IMR-90 (cell line): ENCODE data around the gene NUBP2. TPM values are rescaled to one million over a fixed set of nuclear protein-coding genes. Genes with fewer than 3 reads are reported as not detected.

Source experiments
- ATAC-seq: fragments of 200-7000 bp; cut with Tn5 transposase; 2 replicates; pipeline ENCODE4 v1.9.1; 2020; ENCODE audit warnings: low read depth, mild to moderate bottlenecking, moderate library complexity
- BruUV-seq: library from RNA; stranded (reverse); fragments of 400-500 nt; replicated peaks from 2 replicates; lab custom pipeline; 2021; lab: Mats Ljungman, UMichigan
- CTCF ChIA-PET: fragments of 300-600 bp; formaldehyde crosslinking; extraction: SDS; loops from one replicate; lab custom pipeline; 2021; ENCODE audit warnings: antibody characterized with exemption; lab: Yijun Ruan, JAX
- POLR2A ChIA-PET: fragments of 300-600 bp; sonication (Branson Sonifier 250); formaldehyde crosslinking; loops from one replicate; lab custom pipeline; 2022; ENCODE audit warnings: antibody characterized with exemption; ENCODE audit not compliant: unreplicated experiment; lab: Charles Lee
- DNase-seq: peaks from one replicate; pipeline ENCODE4 v3.0.0; 2013
- H2AFZ ChIP-seq: replicated peaks from 2 replicates; pipeline ENCODE3; 2013; ENCODE audit warnings: low read length, mild to moderate bottlenecking; ENCODE audit not compliant: poor library complexity
- H2AK5ac ChIP-seq: 2 replicates; pipeline ENCODE4 v1.6.1; 2013; ENCODE audit warnings: low read depth, low read length, inconsistent platforms
- H2AK9ac ChIP-seq: replicated peaks from 2 replicates; pipeline ENCODE3; 2013; ENCODE audit warnings: mild to moderate bottlenecking, low read depth, low read length, moderate library complexity; ENCODE audit not compliant: poor library complexity
- H2BK120ac ChIP-seq: 2 replicates; pipeline ENCODE4 v1.6.1; 2013; ENCODE audit warnings: low read depth, low read length, inconsistent platforms
- H2BK15ac ChIP-seq: 3 replicates; pipeline ENCODE4 v1.6.1; 2013; ENCODE audit warnings: low read depth, low read length, inconsistent platforms
- H2BK20ac ChIP-seq: 2 replicates; pipeline ENCODE4 v1.6.1; 2013; ENCODE audit warnings: low read depth, mild to moderate bottlenecking, inconsistent platforms, low read length, moderate library complexity
- H2BK5ac ChIP-seq: 2 replicates; pipeline ENCODE4 v1.6.1; 2013; ENCODE audit warnings: mild to moderate bottlenecking, low read depth, low read length, inconsistent platforms; ENCODE audit not compliant: poor library complexity, severe bottlenecking
- H3K14ac ChIP-seq: replicated peaks from 2 replicates; pipeline ENCODE4 v1.6.1; 2013; ENCODE audit warnings: low read depth, low read length, inconsistent platforms
- H3K18ac ChIP-seq: 2 replicates; pipeline ENCODE4 v1.6.1; 2013; ENCODE audit warnings: low read depth, low read length, control low read depth
- H3K23ac ChIP-seq: 2 replicates; pipeline ENCODE4 v1.6.1; 2013; ENCODE audit warnings: low read depth, low read length, inconsistent platforms
- H3K27ac ChIP-seq: 2 replicates; pipeline ENCODE4 v1.5.1; 2013; ENCODE audit warnings: mild to moderate bottlenecking, control low read depth, low read length; ENCODE audit not compliant: insufficient read depth
- H3K27me3 ChIP-seq: 2 replicates; pipeline ENCODE4 v1.6.1; 2013; ENCODE audit warnings: low read length; ENCODE audit not compliant: control insufficient read depth, insufficient read depth
- H3K36me3 ChIP-seq: 2 replicates; pipeline ENCODE4 v1.6.1; 2013; ENCODE audit warnings: low read length, mixed read lengths; ENCODE audit not compliant: control insufficient read depth, insufficient read depth
- H3K4ac ChIP-seq: 2 replicates; pipeline ENCODE4 v1.6.1; 2013; ENCODE audit warnings: low read depth, low read length, inconsistent platforms
- H3K4me1 ChIP-seq: 2 replicates; pipeline ENCODE4 v1.6.1; 2013; ENCODE audit warnings: low read length, mixed read lengths; ENCODE audit not compliant: control insufficient read depth, insufficient read depth
- H3K4me2 ChIP-seq: 2 replicates; pipeline ENCODE4 v1.6.1; 2013; ENCODE audit warnings: low read depth, mild to moderate bottlenecking, control low read depth, low read length, moderate library complexity
- H3K4me3 ChIP-seq: 2 replicates; pipeline ENCODE4 v1.5.1; 2013; ENCODE audit warnings: low read depth, mild to moderate bottlenecking, control low read depth, low read length, moderate library complexity; ENCODE audit not compliant: insufficient read depth
- H3K56ac ChIP-seq: 2 replicates; pipeline ENCODE4 v1.6.1; 2013; ENCODE audit warnings: low read length, inconsistent platforms; ENCODE audit not compliant: insufficient read depth; ENCODE audit errors: extremely low read depth
- H3K79me1 ChIP-seq, 2 experiments: 2 replicates each; pipeline ENCODE4 v1.6.1; 2013; ENCODE audit warnings: low read length in 2 of 2, inconsistent platforms in 1 of 2, low read depth in 1 of 2
- H3K9ac ChIP-seq: 2 replicates; pipeline ENCODE4 v1.6.1; 2013; ENCODE audit warnings: low read depth, low read length, control low read depth
- H3K9me1 ChIP-seq: 2 replicates; pipeline ENCODE4 v1.6.1; 2013; ENCODE audit warnings: low read length, inconsistent platforms; ENCODE audit not compliant: insufficient read depth
- H3K9me3 ChIP-seq: 2 replicates; pipeline ENCODE4 v1.6.1; 2013; ENCODE audit warnings: low read length; ENCODE audit not compliant: control insufficient read depth, insufficient read depth
- H4K20me1 ChIP-seq: 2 replicates; pipeline ENCODE4 v1.6.1; 2013; ENCODE audit warnings: low read length, inconsistent platforms; ENCODE audit not compliant: insufficient read depth
- H4K5ac ChIP-seq: 2 replicates; pipeline ENCODE4 v1.6.1; 2013; ENCODE audit warnings: mild to moderate bottlenecking, low read depth, low read length, control low read depth
- H4K8ac ChIP-seq, 2 experiments: 2 replicates each; pipeline ENCODE4 v1.6.1; 2013; ENCODE audit warnings: low read depth in 2 of 2, low read length in 2 of 2, control low read depth in 1 of 2, inconsistent platforms in 1 of 2
- H4K91ac ChIP-seq: 2 replicates; pipeline ENCODE4 v1.6.1; 2013; ENCODE audit warnings: low read depth, low read length, inconsistent platforms; ENCODE audit not compliant: insufficient read depth
- CEBPB ChIP-seq: IDR thresholded peaks from 2 replicates; pipeline ENCODE4 v1.6.1; 2012; ENCODE audit warnings: low read depth, low read length, improper control_type of control experiment
- MAFK ChIP-seq: IDR thresholded peaks from 2 replicates; pipeline ENCODE4 v1.6.1; 2012; ENCODE audit warnings: low read depth, low read length, improper control_type of control experiment
- MAZ ChIP-seq: IDR thresholded peaks from 2 replicates; pipeline ENCODE4 v1.6.1; 2012; ENCODE audit warnings: low read depth, mild to moderate bottlenecking, low read length, improper control_type of control experiment, moderate library complexity, borderline replicate concordance
- NFE2L2 ChIP-seq: fragments of 150-350 bp; IDR thresholded peaks from 2 replicates; pipeline ENCODE4 v1.6.1; 2016; ENCODE audit warnings: low read depth, mild to moderate bottlenecking, low read length
- RAD21 ChIP-seq: IDR thresholded peaks from 2 replicates; pipeline ENCODE4 v1.6.1; 2012; ENCODE audit warnings: low read length, improper control_type of control experiment
- RCOR1 ChIP-seq: IDR thresholded peaks from 2 replicates; pipeline ENCODE4 v1.6.1; 2012; ENCODE audit warnings: mild to moderate bottlenecking, low read length, improper control_type of control experiment; ENCODE audit not compliant: insufficient replicate concordance
- RFX5 ChIP-seq: IDR thresholded peaks from 2 replicates; pipeline ENCODE4 v1.8.0; 2012; ENCODE audit warnings: low read depth, mild to moderate bottlenecking, low read length, moderate library complexity
- WGBS, 2 experiments: methylation state at CpG; one replicate each; pipeline versions ENCODE4 v1.1.5 to v1.1.7; 2013; ENCODE audit warnings: missing lambda C conversion rate in 2 of 2; ENCODE audit not compliant: insufficient read length in 1 of 2; ENCODE audit errors: extremely low coverage in 2 of 2; 5-methylcytosine and 5-hydroxymethylcytosine counted together
- dilution Hi-C: fragments of 300-500 bp; cut with HindIII; formaldehyde crosslinking; loops from one replicate; pipeline ENCODE4 v1.14.3; 2018; ENCODE audit warnings: low sequenced_read_pairs; ENCODE audit not compliant: unreplicated experiment
- in situ Hi-C: fragments of 300-500 bp; cut with MboI; formaldehyde crosslinking; loops from 3 replicates; pipeline ENCODE4 v1.14.3; 2019; ENCODE audit warnings: low sequenced_read_pairs, inconsistent platforms, mixed read lengths
- intact Hi-C: fragments of 100-400 bp; cut with micrococcal nuclease; formaldehyde crosslinking; loops from 2 replicates; pipeline ENCODE4 v1.10.0; 2022
- polyA plus RNA-seq, 3 experiments: library from polyadenylated mRNA; depleted of rRNA; stranded (reverse); fragments of >200 nt; gene quantifications; 2 replicates each; pipeline ENCODE4 v1.2.3, GENCODE V29; 2012; ENCODE audit warnings: low replicate concordance in 1 of 3
- total RNA-seq: library from RNA; depleted of rRNA; stranded (reverse); fragments of >200 nt; gene quantifications from 2 replicates; pipeline ENCODE4 v1.2.3, GENCODE V29; 2012
- TF ChIP-seq, protein P1 (sequence below): fragments of 150-350 bp; IDR thresholded peaks from 2 replicates; pipeline ENCODE4 v1.6.1; 2016; ENCODE audit warnings: low read depth, mild to moderate bottlenecking, low read length, moderate library complexity, borderline replicate concordance
- TF ChIP-seq, protein P2 (sequence below): conservative IDR thresholded peaks from 2 replicates; pipeline ENCODE4 v1.5.1; 2012; ENCODE audit warnings: mild to moderate bottlenecking, low read depth, low read length, improper control_type of control experiment

The NUBP2 gene
- total and polyA plus RNA-seq, 2 of the 4 experiments (the other 2 are of a cell fraction): 62.6 to 131 TPM

DNA sequence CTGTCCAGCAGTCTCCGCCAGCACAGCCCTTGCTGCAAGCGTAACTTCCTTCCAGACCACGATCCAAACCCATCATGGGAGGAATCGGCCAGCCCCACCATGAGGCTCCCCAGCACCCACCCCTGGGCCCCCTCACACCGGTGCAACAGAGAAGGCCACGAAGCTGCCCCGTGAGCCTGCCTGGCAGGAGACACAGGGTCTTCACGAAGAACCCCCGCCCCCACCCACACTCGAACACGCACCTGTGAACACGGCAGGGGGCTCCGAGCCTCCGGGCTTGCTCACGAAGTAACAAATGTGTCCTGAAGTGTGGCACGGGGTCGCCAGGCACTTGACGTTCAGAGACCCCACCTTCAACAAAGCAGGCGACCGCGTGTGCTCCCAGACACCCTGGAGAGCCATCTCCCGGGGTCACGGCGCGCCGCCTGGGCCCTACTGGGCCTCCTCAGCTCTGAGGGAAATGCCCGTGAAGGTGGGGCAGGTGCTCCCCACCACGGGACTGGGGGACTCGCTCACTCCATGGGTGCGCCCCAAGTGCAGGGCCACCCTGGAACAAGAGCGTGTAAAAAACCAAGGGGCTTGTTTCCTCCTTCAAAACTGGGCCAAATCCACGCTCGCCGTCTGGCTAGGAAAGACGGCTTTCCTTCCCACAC is 36.2 kb downstream of the NUBP2 start:
- Histone ChIP-seq H3K18ac (no peak overlapping the region), H3K4ac (no peak overlapping the region), H3K4me2 (no peak overlapping the region), H2AK9ac (no peak overlapping the region), H2BK120ac (no peak overlapping the region), H3K9me3 (no peaks in the 10 kb centered on the region), H3K9ac (no peak overlapping the region), H4K5ac (no peak overlapping the region), H3K36me3 (peaks cover 18% of the 10 kb centered on the region), H3K23ac (no peak overlapping the region), H4K91ac (no peak overlapping the region), H2BK5ac (no peak overlapping the region), H4K20me1 (0 out of 2 replicates have a peak, but pooled peaks cover 3% of the 10 kb centered on the region), H4K8ac (no peak overlapping the region), H3K14ac (no peak overlapping the region), H3K9me1 (peaks cover 2% of the 10 kb centered on the region; the same call in 1 of the 2 replicates), H3K27ac (no peak overlapping the region), H2BK15ac (no peak overlapping the region), H3K4me3 (no peak overlapping the region), H2BK20ac (no peak overlapping the region), H3K27me3 (no peaks in the 10 kb centered on the region), H3K56ac (no peak overlapping the region), H3K4me1 (no peaks in the 10 kb centered on the region), H2AFZ (no peak overlapping the region), H3K79me1 (peaks cover 0 to 11% of the 10 kb centered on the region in 2 experiments; a peak in 2 of 4 replicates), H2AK5ac (no peak overlapping the region)
- in situ Hi-C loops: no loop called here
- dilution Hi-C loops: no loop called here
- ChIA-PET CTCF (no interaction called here), POLR2A (no interaction called here)
- 80% methylated on average over 10 of the region's 35 CpGs; no CpG with 5 or more reads in 1 of the 2 experiments for WGBS, 2 experiments
- TF ChIP-seq RCOR1 (no peak), MAFK (no peak), CEBPB (no peak), NFE2L2 (no peak), MAZ (no peak), RFX5 (no peak), RAD21 (no peak)
- TF ChIP-seq, protein P1, sequence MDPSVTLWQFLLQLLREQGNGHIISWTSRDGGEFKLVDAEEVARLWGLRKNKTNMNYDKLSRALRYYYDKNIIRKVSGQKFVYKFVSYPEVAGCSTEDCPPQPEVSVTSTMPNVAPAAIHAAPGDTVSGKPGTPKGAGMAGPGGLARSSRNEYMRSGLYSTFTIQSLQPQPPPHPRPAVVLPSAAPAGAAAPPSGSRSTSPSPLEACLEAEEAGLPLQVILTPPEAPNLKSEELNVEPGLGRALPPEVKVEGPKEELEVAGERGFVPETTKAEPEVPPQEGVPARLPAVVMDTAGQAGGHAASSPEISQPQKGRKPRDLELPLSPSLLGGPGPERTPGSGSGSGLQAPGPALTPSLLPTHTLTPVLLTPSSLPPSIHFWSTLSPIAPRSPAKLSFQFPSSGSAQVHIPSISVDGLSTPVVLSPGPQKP: no peak
- TF ChIP-seq, protein P2, sequence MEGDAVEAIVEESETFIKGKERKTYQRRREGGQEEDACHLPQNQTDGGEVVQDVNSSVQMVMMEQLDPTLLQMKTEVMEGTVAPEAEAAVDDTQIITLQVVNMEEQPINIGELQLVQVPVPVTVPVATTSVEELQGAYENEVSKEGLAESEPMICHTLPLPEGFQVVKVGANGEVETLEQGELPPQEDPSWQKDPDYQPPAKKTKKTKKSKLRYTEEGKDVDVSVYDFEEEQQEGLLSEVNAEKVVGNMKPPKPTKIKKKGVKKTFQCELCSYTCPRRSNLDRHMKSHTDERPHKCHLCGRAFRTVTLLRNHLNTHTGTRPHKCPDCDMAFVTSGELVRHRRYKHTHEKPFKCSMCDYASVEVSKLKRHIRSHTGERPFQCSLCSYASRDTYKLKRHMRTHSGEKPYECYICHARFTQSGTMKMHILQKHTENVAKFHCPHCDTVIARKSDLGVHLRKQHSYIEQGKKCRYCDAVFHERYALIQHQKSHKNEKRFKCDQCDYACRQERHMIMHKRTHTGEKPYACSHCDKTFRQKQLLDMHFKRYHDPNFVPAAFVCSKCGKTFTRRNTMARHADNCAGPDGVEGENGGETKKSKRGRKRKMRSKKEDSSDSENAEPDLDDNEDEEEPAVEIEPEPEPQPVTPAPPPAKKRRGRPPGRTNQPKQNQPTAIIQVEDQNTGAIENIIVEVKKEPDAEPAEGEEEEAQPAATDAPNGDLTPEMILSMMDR: no peak
- no peak for DNase-seq
- no TSS peak for BruUV-seq
- intact Hi-C loops: no loop called here
- ATAC-seq: no peak
